ENCODE results near the gene IL20RB.
"Not testable (repeated sequence)": the region's sequence is repeated elsewhere in the genome, so short reads cannot be mapped to it uniquely, and the experiment has no call there.

GRCh38 chr3:136987398-136987980 is 29.7 kb downstream of the IL20RB start:
- not testable (repeated sequence) for TF ChIP-seq POLR2AphosphoS5, POLR2A, CTCF (IDR thresholded peaks at IDR 0.05)

Measured in transverse colon (tissue), 4 donors.